SK-N-MC (cell line): ENCODE data around the gene CALCA.

Source experiments
- DNase-seq: peaks from one replicate; pipeline ENCODE4 v3.0.0-alpha.2; 2011; ENCODE audit warnings: low read depth, low spot score
- H3K27ac ChIP-seq: fragments of 200-600 bp; sonication (generic); 2 replicates; pipeline ENCODE4 v1.5.1; 2016; ENCODE audit warnings: mixed run types
- H3K36me3 ChIP-seq: fragments of 200-600 bp; sonication (generic); 2 replicates; pipeline ENCODE4 v1.6.1; 2017; ENCODE audit warnings: antibody characterized with exemption, low read length, mixed read lengths; ENCODE audit not compliant: insufficient read depth
- H3K4me3 ChIP-seq: fragments of 200-600 bp; sonication (generic); 2 replicates; pipeline ENCODE4 v1.5.1; 2016
- H3K9ac ChIP-seq: fragments of 200-600 bp; sonication (generic); 2 replicates; pipeline ENCODE4 v1.8.0; 2017; ENCODE audit warnings: mixed run types, mixed read lengths; ENCODE audit not compliant: insufficient read length
- H3K9me3 ChIP-seq: fragments of 200-600 bp; sonication (generic); 2 replicates; pipeline ENCODE4 v1.6.1; 2017; ENCODE audit warnings: low read depth, mild to moderate bottlenecking, antibody characterized with exemption, low read length, moderate library complexity, mixed read lengths
- EZH2 ChIP-seq: fragments of 200-600 bp; sonication (generic); IDR thresholded peaks from one replicate; pipeline ENCODE4 v1.6.1; 2017; ENCODE audit warnings: antibody characterized with exemption
- FOXP2 ChIP-seq: optimal IDR thresholded peaks from 2 replicates; pipeline ENCODE3; 2011; ENCODE audit warnings: mild to moderate bottlenecking, moderate library complexity; ENCODE audit not compliant: insufficient read depth; ENCODE audit errors: extremely low read length, control extremely low read depth
- POLR2AphosphoS5 ChIP-seq: IDR thresholded peaks from 2 replicates; pipeline ENCODE4 v1.6.1; 2012; ENCODE audit warnings: mild to moderate bottlenecking, low read depth, low read length, borderline replicate concordance

CALCA gene

DNA sequence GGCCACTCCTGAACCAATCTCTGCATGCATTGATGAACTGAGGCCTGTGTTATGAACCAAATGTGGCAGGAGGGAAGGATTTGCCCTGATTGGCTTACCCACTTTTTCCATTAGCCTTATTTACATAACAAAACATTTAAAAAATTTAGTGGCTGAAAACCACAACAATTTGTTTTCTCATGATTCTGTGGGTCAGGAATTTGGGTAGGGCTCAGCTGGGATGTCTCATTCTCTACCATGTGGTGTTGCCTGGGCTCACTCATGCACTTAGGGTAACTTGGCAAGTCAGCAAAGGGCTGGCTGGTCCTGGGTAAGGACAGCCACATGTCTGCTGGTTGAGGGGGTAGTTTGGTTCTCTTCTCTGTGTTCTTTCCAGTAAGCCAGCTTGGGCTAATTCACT is 45.0 kb downstream of the CALCA start:
- Histone ChIP-seq H3K4me3 (no peak overlapping the region), H3K36me3 (peaks cover 7% of the 10 kb centered on the region), H3K27ac (no peak overlapping the region), H3K9ac (no peak overlapping the region), H3K9me3 (peaks cover 9% of the 10 kb centered on the region)
- TF ChIP-seq EZH2 (no peak), POLR2AphosphoS5 (no peak), FOXP2 (no peak)
- no peak for DNase-seq

GRCh38 chr11:14924318-14924717 is 47.8 kb downstream of the CALCA start:
- TF ChIP-seq EZH2 (no peak), POLR2AphosphoS5 (no peak), FOXP2 (no peak)
- no peak overlapping the region for H3K27ac ChIP-seq
- DNase-seq = no peak
- H3K36me3 ChIP-seq = peaks cover 4% of the 10 kb centered on the region
- H3K4me3 ChIP-seq = no peak overlapping the region
- H3K9me3 ChIP-seq = peaks cover 5% of the 10 kb centered on the region; the same call in 1 of the 2 replicates
- H3K9ac ChIP-seq = no peak overlapping the region
